ENCODE results near the gene ZNF280B. TPM values are rescaled to one million over a fixed set of nuclear protein-coding genes. Genes with fewer than 3 reads are reported as not detected.
A peak's percentile ranks its signal among the peaks of the same experiment; 100 is the strongest.

The ZNF280B gene
- total and polyA plus RNA-seq, 9 of the 15 experiments (the other 6 are each of a cell fraction or from before 2014, with no cell fraction given) = 7.7 to 29.9 (median 20.0) TPM

- TF ChIP-seq, protein P1, sequence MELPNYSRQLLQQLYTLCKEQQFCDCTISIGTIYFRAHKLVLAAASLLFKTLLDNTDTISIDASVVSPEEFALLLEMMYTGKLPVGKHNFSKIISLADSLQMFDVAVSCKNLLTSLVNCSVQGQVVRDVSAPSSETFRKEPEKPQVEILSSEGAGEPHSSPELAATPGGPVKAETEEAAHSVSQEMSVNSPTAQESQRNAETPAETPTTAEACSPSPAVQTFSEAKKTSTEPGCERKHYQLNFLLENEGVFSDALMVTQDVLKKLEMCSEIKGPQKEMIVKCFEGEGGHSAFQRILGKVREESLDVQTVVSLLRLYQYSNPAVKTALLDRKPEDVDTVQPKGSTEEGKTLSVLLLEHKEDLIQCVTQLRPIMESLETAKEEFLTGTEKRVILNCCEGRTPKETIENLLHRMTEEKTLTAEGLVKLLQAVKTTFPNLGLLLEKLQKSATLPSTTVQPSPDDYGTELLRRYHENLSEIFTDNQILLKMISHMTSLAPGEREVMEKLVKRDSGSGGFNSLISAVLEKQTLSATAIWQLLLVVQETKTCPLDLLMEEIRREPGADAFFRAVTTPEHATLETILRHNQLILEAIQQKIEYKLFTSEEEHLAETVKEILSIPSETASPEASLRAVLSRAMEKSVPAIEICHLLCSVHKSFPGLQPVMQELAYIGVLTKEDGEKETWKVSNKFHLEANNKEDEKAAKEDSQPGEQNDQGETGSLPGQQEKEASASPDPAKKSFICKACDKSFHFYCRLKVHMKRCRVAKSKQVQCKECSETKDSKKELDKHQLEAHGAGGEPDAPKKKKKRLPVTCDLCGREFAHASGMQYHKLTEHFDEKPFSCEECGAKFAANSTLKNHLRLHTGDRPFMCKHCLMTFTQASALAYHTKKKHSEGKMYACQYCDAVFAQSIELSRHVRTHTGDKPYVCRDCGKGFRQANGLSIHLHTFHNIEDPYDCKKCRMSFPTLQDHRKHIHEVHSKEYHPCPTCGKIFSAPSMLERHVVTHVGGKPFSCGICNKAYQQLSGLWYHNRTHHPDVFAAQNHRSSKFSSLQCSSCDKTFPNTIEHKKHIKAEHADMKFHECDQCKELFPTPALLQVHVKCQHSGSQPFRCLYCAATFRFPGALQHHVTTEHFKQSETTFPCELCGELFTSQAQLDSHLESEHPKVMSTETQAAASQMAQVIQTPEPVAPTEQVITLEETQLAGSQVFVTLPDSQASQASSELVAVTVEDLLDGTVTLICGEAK (IDR thresholded peaks at IDR 0.05) = no peak
- TF ChIP-seq, protein P1 (CRISPR knock-in tag; IDR thresholded peaks at IDR 0.05) = no peak
- TF ChIP-seq MAFK (IDR thresholded peaks at IDR 0.05; ENCODE audit: low read length) = 0 out of 2 replicates have a peak, but pooled peaks have one; percentile 3
- no peak for TF ChIP-seq PBX2 (CRISPR knock-in tag; IDR thresholded peaks at IDR 0.05; ENCODE audit: low read depth)
- no peak for TF ChIP-seq PBX2 (tag; conservative IDR thresholded peaks at IDR 0.05; ENCODE audit: low read depth)
- TF ChIP-seq HNRNPUL1 (IDR thresholded peaks at IDR 0.05; ENCODE audit: low read length) = no peak
- TF ChIP-seq CBX1 (IDR thresholded peaks at IDR 0.05; ENCODE audit: low read depth) = no peak
- no peak for TF ChIP-seq ARNT (IDR thresholded peaks at IDR 0.05)
- no peak for TF ChIP-seq NR4A1 (CRISPR knock-in tag; IDR thresholded peaks at IDR 0.05)
- no peak for TF ChIP-seq NR4A1 (tag; IDR thresholded peaks at IDR 0.05)
- TF ChIP-seq ZNF507 (tag; conservative IDR thresholded peaks at IDR 0.05) = no peak
- no peak for TF ChIP-seq STAG1 (CRISPR knock-in tag; IDR thresholded peaks at IDR 0.05; ENCODE audit: borderline replicate concordance)
- no peak for TF ChIP-seq DMBX1 (CRISPR knock-in tag; IDR thresholded peaks at IDR 0.05; ENCODE audit: borderline replicate concordance)
- TF ChIP-seq RAD21 (CRISPR knock-in tag; conservative IDR thresholded peaks at IDR 0.05 in 1 of 2, IDR thresholded peaks at IDR 0.05 in 1 of 2) = peak in 1 of 2 experiments; percentile 67; a peak in 2 of 4 replicates
- TF ChIP-seq PYGO2 (tag; IDR thresholded peaks at IDR 0.05) = no peak
- TF ChIP-seq ZFPM2 (CRISPR knock-in tag; IDR thresholded peaks at IDR 0.05) = no peak
- TF ChIP-seq MYNN (IDR thresholded peaks at IDR 0.05) = no peak
- no peak for TF ChIP-seq MYNN (CRISPR knock-in tag; IDR thresholded peaks at IDR 0.05)
- TF ChIP-seq ELF4 (CRISPR knock-in tag; IDR thresholded peaks at IDR 0.05) = 0 out of 2 replicates have a peak, but pooled peaks have one; percentile 30
- no peak for TF ChIP-seq NEUROD1 (IDR thresholded peaks at IDR 0.05; ENCODE audit: borderline replicate concordance, low read depth, low read length, partially characterized antibody)
Observed at GRCh38 chr22:22460635-22461034, 47.9 kb downstream of the ZNF280B start (continued).

Data from K562 (cell line).